Mesodermal cell (in vitro differentiated cells): Measurements from ENCODE around the gene AP4M1.

Experiments used
- H3K27ac ChIP-seq: 2 replicates; pipeline ENCODE4 v1.7.0; 2013; ENCODE audit warnings: mild to moderate bottlenecking, low read depth, low read length, moderate library complexity; ENCODE audit not compliant: severe bottlenecking
- H3K36me3 ChIP-seq: 2 replicates; pipeline ENCODE4 v1.7.1; 2013; ENCODE audit warnings: mild to moderate bottlenecking, low read length, moderate library complexity; ENCODE audit not compliant: control insufficient read depth, insufficient read depth
- H3K4me1 ChIP-seq: one replicate; pipeline ENCODE4 v1.7.1; 2013; ENCODE audit warnings: mild to moderate bottlenecking, low read length; ENCODE audit not compliant: insufficient read depth, control insufficient read depth, poor library complexity, severe bottlenecking
- H3K4me3 ChIP-seq: 2 replicates; pipeline ENCODE4 v1.7.0; 2013; ENCODE audit warnings: low read length, control low read depth, mild to moderate bottlenecking; ENCODE audit not compliant: insufficient read depth, poor library complexity, severe bottlenecking; ENCODE audit errors: extremely low read depth
- H3K9me3 ChIP-seq: 2 replicates; pipeline ENCODE4 v1.7.1; 2013; ENCODE audit warnings: mild to moderate bottlenecking, low read length, moderate library complexity; ENCODE audit not compliant: control insufficient read depth
- WGBS, 2 experiments: methylation state at CpG; one replicate each; pipeline ENCODE4 v1.1.5; 2013; ENCODE audit warnings: missing lambda C conversion rate in 2 of 2; ENCODE audit not compliant: insufficient coverage in 2 of 2; 5-methylcytosine and 5-hydroxymethylcytosine counted together

The AP4M1 gene

DNA sequence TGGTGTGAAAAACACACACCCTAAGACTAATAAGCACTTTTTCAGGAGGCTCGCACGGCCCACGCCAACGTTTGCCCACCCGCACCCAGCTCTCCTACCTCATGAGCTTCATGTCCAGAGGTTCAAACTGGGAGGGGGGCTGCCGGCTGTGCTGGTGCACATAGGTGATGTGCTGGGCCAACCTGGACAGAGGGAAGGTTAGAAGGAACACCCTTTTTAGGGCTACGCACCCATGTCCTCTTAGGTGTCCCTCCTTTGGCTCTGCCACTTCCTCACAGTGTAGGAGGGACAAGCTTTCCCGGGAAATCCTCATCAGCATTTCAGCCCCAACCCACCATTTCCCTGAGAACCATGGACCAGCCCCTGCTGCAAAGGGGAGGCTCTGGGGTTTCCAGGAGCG is 6.2 kb upstream of the AP4M1 start:
- WGBS, 2 experiments, result 89 to 96% methylated on average over 4 to 5 of the region's 9 CpGs
- Histone ChIP-seq H3K9me3 (no peaks in the 10 kb centered on the region), H3K27ac (peak overlapping the region; percentile 7), H3K4me3 (no peak overlapping the region), H3K36me3 (peaks cover 99% of the 10 kb centered on the region), H3K4me1 (peaks cover 52% of the 10 kb centered on the region)

- 97 to 98% methylated on average over 15 to 17 of the region's 17 CpGs for WGBS, 2 experiments
- Histone ChIP-seq H3K36me3 (peaks cover 95% of the 10 kb centered on the region), H3K9me3 (no peaks in the 10 kb centered on the region), H3K4me1 (peaks cover 49% of the 10 kb centered on the region), H3K27ac (peak overlapping the region; percentile 31), H3K4me3 (no peak overlapping the region)
Measured at GRCh38 chr7:100095704-100096103, 5.7 kb upstream of the AP4M1 start.

DNA sequence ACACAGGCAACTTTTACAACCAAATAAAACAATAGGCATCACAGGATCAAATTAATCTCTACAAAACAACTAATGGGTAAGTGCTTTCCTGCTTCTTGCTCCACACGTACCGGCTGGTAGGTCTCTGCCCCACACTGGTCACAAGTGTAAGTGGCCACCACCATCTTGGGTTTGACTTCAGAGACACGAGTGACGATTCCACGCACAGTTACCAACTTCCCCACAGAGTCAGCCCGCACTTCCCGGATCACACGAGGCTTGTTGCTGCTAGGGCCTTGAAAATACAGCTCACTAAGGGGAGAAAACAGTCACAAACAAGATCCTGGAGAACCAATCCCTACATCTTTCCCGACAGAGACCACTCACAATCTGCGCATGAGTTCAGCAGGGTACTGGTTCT is 2.5 kb upstream of the AP4M1 start:
- Histone ChIP-seq H3K36me3 (peaks cover 71% of the 10 kb centered on the region), H3K4me3 (peak overlapping the region; percentile 100), H3K27ac (peak overlapping the region; percentile 6), H3K4me1 (peaks cover 47% of the 10 kb centered on the region), H3K9me3 (no peaks in the 10 kb centered on the region)
- WGBS, 2 experiments, result 92 to 99% methylated on average over 8 to 10 of the region's 10 CpGs

DNA sequence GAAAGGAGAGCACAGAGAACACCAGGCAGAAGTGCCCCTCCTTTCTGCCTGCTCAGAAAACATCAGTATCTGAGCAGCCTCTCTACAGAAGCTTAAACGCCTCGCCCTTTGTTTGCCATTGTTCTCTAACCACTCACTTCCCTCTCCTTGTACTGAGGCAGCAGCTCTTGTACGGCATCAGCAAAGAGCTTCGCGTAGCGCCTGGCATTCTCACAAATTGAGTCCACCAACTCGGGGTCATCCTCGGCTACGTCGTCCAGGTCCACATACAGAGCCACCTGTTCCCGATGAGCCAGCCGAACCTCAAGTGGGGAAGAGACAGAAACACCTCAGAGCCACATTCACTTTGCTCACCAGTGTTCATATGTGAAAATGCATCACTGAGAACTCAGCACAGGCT is 2.0 kb upstream of the AP4M1 start:
- H3K9me3 ChIP-seq, result no peaks in the 10 kb centered on the region
- peak overlapping the region; percentile 96 for H3K27ac ChIP-seq
- H3K4me1 ChIP-seq, result peaks cover 41% of the 10 kb centered on the region
- H3K4me3 ChIP-seq, result peak overlapping the region; percentile 100
- WGBS, 2 experiments, result 86 to 91% methylated on average over 12 of the region's 12 CpGs
- peaks cover 71% of the 10 kb centered on the region for H3K36me3 ChIP-seq

DNA sequence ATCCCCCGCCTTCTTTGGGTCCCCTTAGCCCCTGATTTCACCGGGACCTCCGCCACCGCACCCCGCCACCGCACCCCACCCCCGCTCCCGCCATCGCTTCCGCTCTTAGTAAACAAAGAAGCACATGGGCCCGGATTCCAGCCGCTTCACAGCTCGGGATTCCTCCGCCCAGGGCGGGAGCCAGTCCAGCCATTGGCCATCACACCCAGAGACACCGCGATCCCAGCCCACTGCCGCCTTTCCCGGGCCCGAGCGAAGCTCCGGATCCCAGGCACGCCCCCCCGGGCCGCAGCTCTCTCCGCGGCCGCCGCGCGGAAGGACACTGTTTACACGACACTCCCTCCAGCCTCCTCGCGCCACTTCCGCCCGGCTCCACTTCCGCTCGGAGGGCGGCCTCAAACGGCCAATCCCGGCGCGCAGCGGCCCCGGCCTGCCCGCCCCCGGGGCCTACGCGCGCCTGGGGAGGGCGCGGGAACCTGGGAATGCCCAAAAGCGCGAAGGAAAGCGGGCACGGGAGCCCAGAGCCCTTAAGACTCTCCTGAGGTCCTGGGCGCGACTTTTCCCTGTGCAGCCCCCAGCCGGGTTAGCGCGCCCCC is 925 bp upstream of the AP4M1 start:
- peak overlapping the region; percentile 100 for H3K4me3 ChIP-seq
- H3K36me3 ChIP-seq, result peaks cover 70% of the 10 kb centered on the region
- 0% methylated on average over 31 to 48 of the region's 61 CpGs for WGBS, 2 experiments
- no peaks in the 10 kb centered on the region for H3K9me3 ChIP-seq
- peak overlapping the region; percentile 96 for H3K27ac ChIP-seq
- peaks cover 36% of the 10 kb centered on the region for H3K4me1 ChIP-seq

GRCh38 chr7:100102950-100103840 is 1.8 kb downstream of the AP4M1 start:
- 82 to 83% methylated on average over 15 to 16 of the region's 17 CpGs for WGBS, 2 experiments
- no peaks in the 10 kb centered on the region for H3K9me3 ChIP-seq
- H3K4me1 ChIP-seq, result peaks cover 29% of the 10 kb centered on the region
- peaks cover 67% of the 10 kb centered on the region for H3K36me3 ChIP-seq
- H3K4me3 ChIP-seq, result peak overlapping the region; percentile 100
- peak overlapping the region; percentile 96 for H3K27ac ChIP-seq

GRCh38 chr7:100105534-100105933 is 4.1 kb downstream of the AP4M1 start:
- peaks cover 67% of the 10 kb centered on the region for H3K36me3 ChIP-seq
- peaks cover 16% of the 10 kb centered on the region for H3K4me1 ChIP-seq
- H3K4me3 ChIP-seq, result no peak overlapping the region
- no peak overlapping the region for H3K27ac ChIP-seq
- H3K9me3 ChIP-seq, result no peaks in the 10 kb centered on the region
- WGBS, 2 experiments, result 98 to 100% methylated on average over 3 to 4 of the region's 4 CpGs

GRCh38 chr7:100106633-100107032 is 5.2 kb downstream of the AP4M1 start:
- Histone ChIP-seq H3K4me3 (no peak overlapping the region), H3K36me3 (peaks cover 78% of the 10 kb centered on the region), H3K27ac (no peak overlapping the region), H3K4me1 (peaks cover 16% of the 10 kb centered on the region), H3K9me3 (no peaks in the 10 kb centered on the region)
- WGBS, 2 experiments, result 92 to 97% methylated on average over 16 of the region's 17 CpGs

DNA sequence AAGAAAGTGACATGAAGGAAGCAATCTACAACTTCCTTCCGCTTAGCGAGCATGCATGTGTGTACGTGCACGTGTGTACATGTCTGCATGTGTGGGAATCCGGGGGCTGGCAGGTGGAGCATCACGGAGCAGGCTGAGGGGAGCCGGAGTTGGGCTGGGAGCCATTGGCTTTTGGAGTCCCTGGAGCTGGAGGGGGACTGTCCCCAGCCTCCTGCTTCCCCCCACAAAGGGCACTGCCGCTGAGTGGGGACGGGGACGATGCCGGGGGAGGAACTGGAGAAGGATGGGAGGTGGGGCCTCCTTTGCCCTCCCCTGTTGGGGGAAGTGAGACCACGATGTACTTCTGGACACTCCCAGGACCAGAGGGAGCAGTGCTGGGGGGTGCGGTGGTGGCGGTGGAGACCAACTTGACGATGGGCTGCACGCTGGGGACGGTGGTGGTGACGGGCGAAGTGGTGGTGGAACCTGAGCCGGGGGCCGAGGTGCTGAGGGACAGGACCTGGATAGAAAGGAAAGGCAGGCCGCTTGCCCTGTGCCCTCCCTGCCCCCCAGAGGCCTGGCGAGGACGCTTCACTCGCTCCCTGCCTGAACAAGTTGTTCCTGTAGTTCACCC is 5.8 kb downstream of the AP4M1 start:
- Histone ChIP-seq H3K4me3 (no peak overlapping the region), H3K36me3 (peaks cover 84% of the 10 kb centered on the region), H3K27ac (no peak overlapping the region), H3K9me3 (no peaks in the 10 kb centered on the region), H3K4me1 (peaks cover 16% of the 10 kb centered on the region)
- 93 to 96% methylated on average over 19 to 21 of the region's 25 CpGs for WGBS, 2 experiments

DNA sequence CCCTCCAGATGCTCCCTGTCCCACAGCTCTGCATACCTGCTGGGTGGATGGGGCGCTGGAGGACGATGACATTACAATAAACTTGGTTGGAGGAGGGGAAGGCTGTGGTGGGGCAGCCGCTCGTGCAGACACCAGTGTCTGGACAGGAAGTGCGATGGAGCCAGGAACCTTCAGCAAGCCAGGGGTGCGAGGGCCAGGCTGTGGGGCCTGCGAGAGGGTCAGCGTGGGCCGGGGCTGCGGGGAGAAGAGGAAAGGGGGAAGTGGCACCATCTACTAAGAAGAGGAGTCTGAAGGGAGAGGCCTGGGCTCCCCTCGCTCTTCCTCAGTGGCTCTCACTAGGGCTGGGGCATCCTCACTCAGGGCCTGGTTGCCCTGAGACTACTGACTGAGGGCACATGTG is 6.4 kb downstream of the AP4M1 start:
- peaks cover 87% of the 10 kb centered on the region for H3K36me3 ChIP-seq
- 92 to 93% methylated on average over 10 to 11 of the region's 11 CpGs for WGBS, 2 experiments

More for the DNA sequence above, 6.4 kb downstream of the AP4M1 start:
- peaks cover 13% of the 10 kb centered on the region for H3K4me1 ChIP-seq
- H3K27ac ChIP-seq, result no peak overlapping the region
- H3K4me3 ChIP-seq, result no peak overlapping the region
- no peaks in the 10 kb centered on the region for H3K9me3 ChIP-seq
